GM19023 (cell line): ENCODE data around the gene HSPA9.

Experiments used
- ATAC-seq: cut with Tn5 transposase; IDR thresholded peaks from one replicate; pipeline ENCODE4 v1.9.1; 2021; ENCODE audit warnings: mild to moderate bottlenecking, moderate library complexity; ENCODE audit not compliant: unreplicated experiment

Gene HSPA9

GRCh38 chr5:138596105-138596881 lies 21.1 kb upstream of the HSPA9 start:
- no peak for ATAC-seq

DNA sequence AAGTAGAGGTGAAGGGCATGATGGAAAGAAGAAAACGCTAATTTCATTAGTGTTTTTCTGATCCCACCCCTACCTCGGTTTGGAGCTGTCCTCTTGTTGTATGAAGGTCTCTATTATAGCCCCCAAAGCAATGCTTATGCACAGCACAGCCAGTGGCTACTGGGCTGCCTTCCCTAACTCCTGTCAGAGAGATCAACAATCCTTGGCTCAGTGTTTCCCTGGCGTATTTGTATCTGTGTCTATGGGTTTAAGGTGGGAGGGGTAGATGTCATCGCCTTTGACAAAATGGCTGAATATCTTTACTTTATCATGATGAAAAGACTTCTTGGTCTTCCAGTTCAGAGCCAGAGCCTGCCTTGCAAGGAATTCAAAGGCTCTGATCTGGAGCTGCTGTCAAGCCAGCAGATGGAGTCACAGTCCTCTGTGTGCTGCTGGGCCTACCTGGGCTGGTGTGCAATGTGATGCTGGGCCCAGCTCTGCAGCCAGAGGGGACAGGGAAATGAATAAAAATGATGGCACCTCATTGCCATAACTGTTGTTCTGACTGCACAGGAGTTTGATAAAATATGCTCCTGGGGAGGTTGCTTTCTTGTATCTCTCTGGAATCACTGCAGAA lies 20.1 kb upstream of the HSPA9 start:
- ATAC-seq: no peak

- no peak for ATAC-seq
Observed at GRCh38 chr5:138594305-138595058, 19.3 kb upstream of the HSPA9 start.

DNA sequence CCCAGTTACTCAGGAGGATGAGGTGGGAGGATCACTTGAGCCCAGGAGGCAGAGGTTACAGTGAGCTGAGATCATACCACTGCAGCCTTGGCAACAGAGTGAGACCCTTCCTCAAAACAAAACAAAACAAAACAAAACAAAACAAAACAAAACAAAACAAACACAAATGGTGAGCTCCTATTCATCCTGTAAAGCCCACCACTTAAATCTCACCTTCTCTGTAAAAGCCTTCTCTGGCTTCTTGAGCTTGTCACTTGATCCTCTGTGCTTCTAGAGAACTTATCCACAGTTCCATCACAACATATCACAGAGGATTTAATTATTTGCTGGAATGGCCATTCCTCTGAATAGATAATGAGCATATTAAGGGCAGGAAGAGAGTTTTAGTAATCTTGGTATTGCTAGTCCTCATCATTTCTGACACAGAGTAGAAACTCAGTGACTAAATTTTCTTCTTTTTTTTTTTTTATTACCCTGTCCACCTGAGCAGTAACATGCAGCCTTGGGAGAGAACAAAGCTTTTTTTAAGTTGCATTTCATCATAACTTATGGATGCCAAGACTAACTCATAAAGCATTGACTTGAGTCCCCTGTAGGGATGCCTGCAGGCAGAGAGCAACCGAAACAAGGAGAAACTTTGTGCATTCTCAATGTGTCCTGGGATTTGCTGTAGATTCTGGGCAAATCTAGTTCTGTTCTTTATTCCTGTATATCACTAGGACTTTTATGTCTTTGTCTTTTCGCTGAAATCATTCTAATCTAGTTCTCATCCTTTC lies 13.0 kb upstream of the HSPA9 start:
- no peak for ATAC-seq

- no peak for ATAC-seq
Observed at GRCh38 chr5:138585157-138585556, 10.0 kb upstream of the HSPA9 start.

DNA sequence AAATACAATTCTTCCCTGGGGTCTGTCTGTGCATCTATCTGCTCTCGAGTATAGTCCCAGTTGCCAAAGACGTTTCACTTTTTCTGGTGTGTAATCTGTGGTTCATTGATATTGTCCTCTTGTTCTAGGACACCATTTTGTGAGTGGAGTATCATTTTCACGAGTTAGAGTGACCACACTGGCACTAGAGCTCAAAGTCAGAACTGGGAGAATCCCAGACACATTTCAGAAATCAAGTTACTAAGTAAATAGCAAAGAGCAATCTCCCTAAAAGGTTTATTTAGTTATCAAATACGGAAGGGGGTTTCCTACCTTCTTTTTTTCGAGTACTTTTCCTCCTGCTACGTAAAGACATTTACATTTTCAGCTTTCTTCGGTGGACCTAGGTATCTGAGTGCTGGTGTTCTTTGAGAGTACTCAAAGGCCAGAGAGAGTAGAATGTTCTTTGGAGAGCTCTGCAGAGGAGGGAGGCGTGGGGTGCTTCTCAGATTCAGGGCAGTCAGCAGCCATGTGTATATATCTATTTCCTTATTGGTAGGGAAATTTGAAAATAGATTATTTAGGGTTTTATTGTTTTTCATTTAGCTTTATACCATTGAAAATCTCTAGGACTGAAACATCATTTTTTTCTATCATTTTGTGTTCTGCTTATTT lies 8.9 kb upstream of the HSPA9 start:
- ATAC-seq: no peak

GRCh38 chr5:138582959-138583358 lies 7.8 kb upstream of the HSPA9 start:
- ATAC-seq: no peak

- ATAC-seq: no peak
Observed at GRCh38 chr5:138580777-138581176, 5.6 kb upstream of the HSPA9 start.

- no peak for ATAC-seq
Observed at GRCh38 chr5:138580001-138580400, 4.8 kb upstream of the HSPA9 start.

DNA sequence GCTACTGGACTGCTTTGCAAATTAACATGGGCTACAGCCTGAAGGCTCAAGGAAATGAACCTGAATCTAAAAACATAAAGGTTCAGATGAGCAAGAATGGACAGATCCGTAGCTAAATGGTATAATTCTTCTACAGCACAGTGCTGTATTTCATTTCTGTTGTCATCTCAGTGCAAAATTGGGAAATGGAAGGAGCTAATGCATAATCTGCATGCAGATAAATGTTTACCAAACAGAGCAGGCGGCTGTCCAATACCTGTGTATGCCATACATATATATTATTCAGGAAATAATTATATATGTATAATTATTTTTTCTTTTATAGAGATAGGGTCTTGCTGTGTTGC lies 4.3 kb upstream of the HSPA9 start:
- ATAC-seq: no peak

DNA sequence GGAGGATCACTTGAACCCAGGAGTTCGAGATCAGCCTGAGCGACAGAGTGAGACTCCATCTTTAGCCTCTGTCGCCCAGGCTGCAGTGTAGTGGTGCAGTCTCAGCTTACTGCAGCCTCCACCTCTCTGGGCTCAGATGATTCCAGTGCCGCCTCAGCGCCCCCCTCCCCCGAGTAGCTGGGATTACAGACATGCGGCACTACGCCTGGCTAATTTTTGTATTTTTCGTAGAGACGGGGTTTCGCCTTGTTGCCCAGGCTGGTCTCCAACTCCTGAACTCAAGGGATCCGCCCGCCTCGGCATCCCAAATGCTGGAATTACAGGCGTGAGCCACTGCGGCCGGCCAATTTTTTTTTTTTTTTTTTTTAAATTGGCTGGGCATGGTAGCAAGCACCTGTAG lies 2.3 kb upstream of the HSPA9 start:
- no peak for ATAC-seq

DNA sequence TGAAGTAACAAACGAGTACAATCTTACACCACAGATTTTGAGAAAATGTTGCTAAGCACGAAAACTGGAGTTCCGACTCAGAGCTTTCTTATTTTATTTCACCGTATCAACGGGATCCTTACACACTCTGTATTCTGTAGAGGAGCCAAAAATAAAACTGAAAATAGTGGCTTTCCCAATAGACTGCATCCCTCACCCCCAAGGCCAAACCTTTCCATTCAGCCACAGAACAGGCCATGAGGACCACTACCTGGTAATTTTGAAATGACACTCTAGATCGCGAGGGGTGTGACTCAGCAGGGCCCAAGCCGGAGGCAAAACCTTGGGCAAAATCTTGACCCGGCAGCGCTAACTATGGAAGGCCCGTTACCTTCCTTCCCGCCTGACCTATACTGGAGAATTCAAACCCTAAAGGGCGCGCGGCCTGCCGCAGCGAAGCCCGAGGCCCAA lies 432 bp downstream of the HSPA9 start:
- no peak for ATAC-seq

- no peak for ATAC-seq
Observed at GRCh38 chr5:138573949-138574670, 1.1 kb downstream of the HSPA9 start.

DNA sequence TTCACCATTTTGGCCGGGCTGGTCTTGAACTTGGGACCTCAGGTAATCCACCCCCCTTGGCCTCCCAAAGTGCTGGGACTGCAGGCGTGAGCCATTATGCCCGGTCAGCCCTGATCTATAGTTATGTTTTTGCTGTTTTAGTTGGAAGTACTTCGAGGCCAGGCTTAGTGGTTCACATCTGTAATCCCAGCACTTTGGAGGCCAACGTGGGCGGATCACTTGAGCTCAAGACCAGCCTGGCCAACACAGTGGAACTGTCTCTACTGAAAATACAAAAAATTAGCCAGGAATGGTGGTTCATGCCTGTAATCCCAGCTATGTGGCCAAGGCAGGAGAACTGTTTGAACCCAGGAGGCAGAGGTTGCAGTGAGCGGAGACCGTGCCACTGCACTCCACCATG lies 2.0 kb downstream of the HSPA9 start:
- ATAC-seq: no peak

DNA sequence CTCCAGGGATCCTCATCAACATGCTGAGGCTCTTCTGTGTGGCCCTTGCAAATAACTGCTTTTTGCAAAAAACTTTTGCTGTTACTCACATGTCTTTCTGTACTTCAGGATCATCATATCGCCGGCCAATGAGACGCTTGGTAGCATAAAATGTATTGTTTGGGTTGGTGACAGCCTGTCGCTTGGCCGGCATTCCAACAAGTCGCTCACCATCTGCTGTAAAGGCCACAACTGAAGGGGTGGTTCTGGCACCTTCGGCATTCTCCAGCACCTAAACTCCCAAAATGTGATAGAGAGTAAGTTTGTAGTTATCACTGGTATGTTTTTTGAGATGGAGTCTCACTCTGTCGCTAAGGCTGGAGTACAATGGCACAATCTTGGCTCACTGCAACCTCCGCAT lies 4.3 kb downstream of the HSPA9 start:
- ATAC-seq: no peak

DNA sequence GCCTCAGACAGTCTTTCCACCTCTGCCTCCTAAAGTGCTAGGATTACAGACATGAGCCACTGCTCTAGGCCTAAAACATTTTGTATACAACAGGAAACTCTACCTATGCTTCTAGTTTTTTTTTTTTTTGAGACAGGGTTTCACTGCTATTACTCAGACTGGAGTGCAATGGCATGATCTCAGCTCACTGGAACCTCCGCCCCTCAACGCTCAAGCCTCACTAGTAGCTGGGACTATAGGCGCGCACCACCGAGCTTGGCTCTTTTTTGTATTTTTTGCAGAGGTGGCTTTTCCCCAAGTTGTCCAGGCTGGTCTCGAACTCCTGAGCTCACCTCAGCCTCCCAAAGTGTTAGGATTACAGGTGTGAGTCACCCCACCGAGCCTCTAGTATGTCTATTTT lies 5.4 kb downstream of the HSPA9 start:
- no peak for ATAC-seq

GRCh38 chr5:138568061-138568824 lies 7.0 kb downstream of the HSPA9 start:
- no peak for ATAC-seq

DNA sequence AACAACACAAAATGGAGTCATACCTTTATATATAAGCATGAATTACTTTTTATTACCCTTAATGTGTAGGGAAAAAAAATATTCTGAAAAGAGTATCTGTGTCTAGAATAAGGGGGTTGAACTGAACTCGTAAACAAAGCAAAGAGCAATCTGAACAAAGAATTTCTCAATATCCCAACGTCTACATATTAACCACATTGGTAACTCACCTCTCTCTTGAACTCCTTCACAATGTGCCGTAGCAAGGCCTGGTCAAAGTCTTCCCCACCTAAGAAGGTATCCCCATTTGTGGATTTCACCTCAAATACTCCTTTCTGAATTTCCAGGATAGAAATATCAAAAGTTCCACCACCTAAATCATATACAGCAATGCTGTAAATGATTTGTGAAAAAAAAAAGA lies 8.4 kb downstream of the HSPA9 start:
- no peak for ATAC-seq

DNA sequence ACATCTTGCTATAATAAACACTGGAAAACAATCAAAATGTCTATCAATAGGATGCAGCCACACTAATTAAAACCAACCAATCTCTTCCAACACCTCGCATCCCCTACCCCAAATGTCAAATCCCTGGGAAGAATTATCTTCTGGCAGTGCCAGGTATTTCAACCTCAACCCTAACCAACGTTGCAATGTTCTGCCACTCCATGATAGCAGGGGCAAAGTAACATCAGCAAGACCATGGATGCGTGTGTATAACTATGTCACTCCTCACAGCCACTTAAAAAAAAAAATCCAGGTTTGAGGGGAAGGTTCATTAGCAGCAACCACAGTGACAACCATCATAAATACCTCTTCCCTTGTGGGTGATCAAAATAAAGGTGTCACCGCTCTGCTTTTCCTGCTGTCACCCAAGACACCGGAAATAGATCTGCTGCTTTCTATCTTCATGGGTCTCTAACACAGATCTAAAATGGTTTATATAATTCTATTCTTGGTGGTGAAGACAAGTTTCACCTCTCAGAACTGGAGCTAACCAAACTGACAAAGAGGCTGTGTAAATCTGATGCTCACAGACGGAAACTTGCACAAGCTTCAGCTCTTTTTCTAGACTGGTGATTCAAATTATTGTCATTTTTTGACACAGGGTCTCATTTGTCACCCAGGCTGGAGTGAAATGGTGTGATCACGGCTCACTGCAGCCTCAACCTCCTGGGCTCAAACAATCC lies 9.9 kb downstream of the HSPA9 start:
- ATAC-seq: no peak
